Vagina (tissue), 2 donors: ENCODE measurements around the gene SPEM2.

ENCODE experiments used
- POLR2A ChIP-seq, 2 donors: fragments of 450-650 bp; IDR thresholded peaks; one replicate each; pipeline ENCODE4 v1.6.1; 2017; ENCODE audit warnings: antibody characterized with exemption in 2 of 2, mild to moderate bottlenecking in 2 of 2, moderate library complexity in 2 of 2
- POLR2AphosphoS5 ChIP-seq, 2 donors: sonication (generic); formaldehyde crosslinking; IDR thresholded peaks; one replicate each; pipeline ENCODE4 v1.9.0; 2017; ENCODE audit warnings: antibody characterized with exemption in 2 of 2, mild to moderate bottlenecking in 2 of 2, low read depth in 1 of 2; ENCODE audit not compliant: insufficient read depth in 1 of 2
- TF ChIP-seq, protein P1 (sequence below), 3 experiments: fragments of 450-650 bp in 2 of 3; fragments of 200-600 bp in 1 of 3; sonication (generic) in 1 of 3; IDR thresholded peaks; one replicate each; pipeline ENCODE4 v1.5.1; 2017 to 2019; ENCODE audit warnings: antibody characterized with exemption in 3 of 3, mild to moderate bottlenecking in 2 of 3, moderate library complexity in 2 of 3

DNA sequence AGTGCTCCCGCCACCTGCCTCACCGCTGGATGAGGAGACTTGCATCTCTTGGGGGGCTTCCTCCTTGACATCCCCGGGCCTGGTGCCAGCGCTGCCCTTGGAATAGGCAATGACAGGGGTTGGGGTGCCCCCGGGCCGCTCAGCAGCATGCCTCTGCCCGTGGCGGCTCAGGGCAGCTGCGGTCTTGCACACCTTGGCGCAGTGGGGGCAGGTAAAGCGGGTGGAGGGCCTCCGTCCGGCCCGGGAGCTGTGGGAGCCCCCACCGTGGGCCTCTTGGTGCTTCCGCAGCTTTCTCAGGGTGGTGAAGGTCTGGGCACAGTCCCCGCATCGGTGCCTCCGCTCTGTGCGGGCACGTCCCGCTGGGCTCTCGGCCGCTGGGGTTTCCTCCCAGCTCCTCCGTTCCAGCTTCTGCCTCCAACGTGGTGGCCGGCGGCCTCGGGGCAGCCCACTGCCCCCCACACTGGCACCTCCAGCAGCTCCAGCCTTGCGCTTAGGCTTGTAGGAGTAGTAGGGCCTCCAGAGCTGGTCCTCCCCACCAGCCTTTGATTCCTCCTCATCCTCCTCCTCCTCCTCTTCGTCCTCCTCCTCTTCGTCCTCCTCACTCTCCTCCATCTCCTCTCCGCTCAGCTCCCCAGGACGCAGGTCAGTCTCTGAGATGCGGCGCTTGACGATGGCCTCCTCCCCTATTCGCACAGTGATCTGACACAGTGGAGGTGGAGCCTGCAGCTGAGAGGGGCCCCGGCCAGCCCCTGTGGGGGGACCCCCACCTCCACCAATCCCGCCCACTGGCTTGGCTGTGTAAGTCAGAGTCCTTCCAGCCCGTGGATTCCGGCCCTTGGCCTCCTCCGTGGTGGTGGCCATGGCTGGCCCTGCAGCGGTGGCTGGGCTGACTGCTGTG, 37.3 kb downstream of the SPEM2 start:
- TF ChIP-seq, protein P1, sequence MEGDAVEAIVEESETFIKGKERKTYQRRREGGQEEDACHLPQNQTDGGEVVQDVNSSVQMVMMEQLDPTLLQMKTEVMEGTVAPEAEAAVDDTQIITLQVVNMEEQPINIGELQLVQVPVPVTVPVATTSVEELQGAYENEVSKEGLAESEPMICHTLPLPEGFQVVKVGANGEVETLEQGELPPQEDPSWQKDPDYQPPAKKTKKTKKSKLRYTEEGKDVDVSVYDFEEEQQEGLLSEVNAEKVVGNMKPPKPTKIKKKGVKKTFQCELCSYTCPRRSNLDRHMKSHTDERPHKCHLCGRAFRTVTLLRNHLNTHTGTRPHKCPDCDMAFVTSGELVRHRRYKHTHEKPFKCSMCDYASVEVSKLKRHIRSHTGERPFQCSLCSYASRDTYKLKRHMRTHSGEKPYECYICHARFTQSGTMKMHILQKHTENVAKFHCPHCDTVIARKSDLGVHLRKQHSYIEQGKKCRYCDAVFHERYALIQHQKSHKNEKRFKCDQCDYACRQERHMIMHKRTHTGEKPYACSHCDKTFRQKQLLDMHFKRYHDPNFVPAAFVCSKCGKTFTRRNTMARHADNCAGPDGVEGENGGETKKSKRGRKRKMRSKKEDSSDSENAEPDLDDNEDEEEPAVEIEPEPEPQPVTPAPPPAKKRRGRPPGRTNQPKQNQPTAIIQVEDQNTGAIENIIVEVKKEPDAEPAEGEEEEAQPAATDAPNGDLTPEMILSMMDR (IDR thresholded peaks at IDR 0.05), result no peak
- no peak for TF ChIP-seq POLR2A (IDR thresholded peaks at IDR 0.05)
- no peak for TF ChIP-seq POLR2AphosphoS5 (IDR thresholded peaks at IDR 0.05; ENCODE audit: insufficient read depth in 1 of 2, low read depth in 1 of 2)
